ENCODE data around the gene DAPK3.

- TF ChIP-seq CTCF (conservative IDR thresholded peaks at IDR 0.05) (no peak), EZH2 (IDR thresholded peaks at IDR 0.05; ENCODE audit: low read depth) (no peak)
Observed at GRCh38 chr19:3964256-3965194, 6.4 kb downstream of the DAPK3 start.

Measured in PC-9 (cell line).